HL-60 (cell line): ENCODE measurements around the gene LOXL1.

Source experiments
- GABPA ChIP-seq: IDR thresholded peaks from 2 replicates; pipeline ENCODE4 v1.6.1; 2012; ENCODE audit warnings: low read depth
- POLR2AphosphoS5 ChIP-seq: IDR thresholded peaks from 2 replicates; pipeline ENCODE4 v1.6.1; 2012; ENCODE audit warnings: low read depth
- SPI1 ChIP-seq: IDR thresholded peaks from 2 replicates; pipeline ENCODE4 v1.6.1; 2012; ENCODE audit warnings: low read depth, mild to moderate bottlenecking, borderline replicate concordance
- TF ChIP-seq, protein P1 (sequence below): IDR thresholded peaks from one replicate; pipeline ENCODE4 v1.5.1; 2011; ENCODE audit warnings: low read length, control low read depth, inconsistent platforms; ENCODE audit not compliant: insufficient read depth
- TF ChIP-seq, protein P2 (sequence below): IDR thresholded peaks from 2 replicates; pipeline ENCODE4 v1.6.1; 2012; ENCODE audit warnings: low read depth; ENCODE audit not compliant: insufficient replicate concordance

DNA sequence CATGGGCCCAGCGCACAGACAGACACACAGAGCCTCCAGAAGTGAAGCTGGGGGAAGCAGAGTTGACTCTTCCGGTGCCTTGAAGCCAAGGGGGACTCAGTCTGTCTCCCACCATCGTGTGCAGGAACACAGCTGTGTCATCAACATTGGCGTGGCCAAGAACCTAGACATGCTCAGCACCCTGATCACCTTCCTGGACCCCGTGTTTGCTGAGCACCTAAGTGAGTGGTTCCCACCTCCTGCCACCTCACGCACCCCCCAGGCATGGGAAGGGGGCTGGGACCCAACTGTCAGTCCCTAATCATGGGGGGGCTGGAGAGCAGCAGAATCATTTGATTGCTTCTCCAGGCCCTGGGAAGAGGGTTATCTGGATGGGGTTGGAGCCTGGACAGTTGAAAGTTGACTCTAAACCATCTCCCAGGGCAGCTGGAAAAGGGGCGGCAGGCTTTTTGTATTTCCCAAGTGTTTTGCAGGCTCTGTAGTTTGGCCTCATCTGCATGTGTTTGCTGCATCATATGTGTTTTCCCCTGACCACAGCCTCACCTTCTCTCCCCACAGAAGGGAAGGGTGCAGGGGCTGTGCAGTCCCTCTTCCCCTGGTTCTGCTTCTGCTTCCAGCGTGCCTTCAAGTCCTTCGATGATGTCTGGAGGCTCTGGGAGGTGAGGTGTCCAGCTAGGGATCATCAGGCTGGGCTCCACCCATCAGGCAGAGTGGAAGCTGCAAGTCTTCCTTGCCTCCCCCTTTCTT lies 40.1 kb upstream of the LOXL1 start:
- TF ChIP-seq, protein P1, sequence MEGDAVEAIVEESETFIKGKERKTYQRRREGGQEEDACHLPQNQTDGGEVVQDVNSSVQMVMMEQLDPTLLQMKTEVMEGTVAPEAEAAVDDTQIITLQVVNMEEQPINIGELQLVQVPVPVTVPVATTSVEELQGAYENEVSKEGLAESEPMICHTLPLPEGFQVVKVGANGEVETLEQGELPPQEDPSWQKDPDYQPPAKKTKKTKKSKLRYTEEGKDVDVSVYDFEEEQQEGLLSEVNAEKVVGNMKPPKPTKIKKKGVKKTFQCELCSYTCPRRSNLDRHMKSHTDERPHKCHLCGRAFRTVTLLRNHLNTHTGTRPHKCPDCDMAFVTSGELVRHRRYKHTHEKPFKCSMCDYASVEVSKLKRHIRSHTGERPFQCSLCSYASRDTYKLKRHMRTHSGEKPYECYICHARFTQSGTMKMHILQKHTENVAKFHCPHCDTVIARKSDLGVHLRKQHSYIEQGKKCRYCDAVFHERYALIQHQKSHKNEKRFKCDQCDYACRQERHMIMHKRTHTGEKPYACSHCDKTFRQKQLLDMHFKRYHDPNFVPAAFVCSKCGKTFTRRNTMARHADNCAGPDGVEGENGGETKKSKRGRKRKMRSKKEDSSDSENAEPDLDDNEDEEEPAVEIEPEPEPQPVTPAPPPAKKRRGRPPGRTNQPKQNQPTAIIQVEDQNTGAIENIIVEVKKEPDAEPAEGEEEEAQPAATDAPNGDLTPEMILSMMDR = no peak
- no peak for TF ChIP-seq POLR2AphosphoS5
- TF ChIP-seq, protein P2, sequence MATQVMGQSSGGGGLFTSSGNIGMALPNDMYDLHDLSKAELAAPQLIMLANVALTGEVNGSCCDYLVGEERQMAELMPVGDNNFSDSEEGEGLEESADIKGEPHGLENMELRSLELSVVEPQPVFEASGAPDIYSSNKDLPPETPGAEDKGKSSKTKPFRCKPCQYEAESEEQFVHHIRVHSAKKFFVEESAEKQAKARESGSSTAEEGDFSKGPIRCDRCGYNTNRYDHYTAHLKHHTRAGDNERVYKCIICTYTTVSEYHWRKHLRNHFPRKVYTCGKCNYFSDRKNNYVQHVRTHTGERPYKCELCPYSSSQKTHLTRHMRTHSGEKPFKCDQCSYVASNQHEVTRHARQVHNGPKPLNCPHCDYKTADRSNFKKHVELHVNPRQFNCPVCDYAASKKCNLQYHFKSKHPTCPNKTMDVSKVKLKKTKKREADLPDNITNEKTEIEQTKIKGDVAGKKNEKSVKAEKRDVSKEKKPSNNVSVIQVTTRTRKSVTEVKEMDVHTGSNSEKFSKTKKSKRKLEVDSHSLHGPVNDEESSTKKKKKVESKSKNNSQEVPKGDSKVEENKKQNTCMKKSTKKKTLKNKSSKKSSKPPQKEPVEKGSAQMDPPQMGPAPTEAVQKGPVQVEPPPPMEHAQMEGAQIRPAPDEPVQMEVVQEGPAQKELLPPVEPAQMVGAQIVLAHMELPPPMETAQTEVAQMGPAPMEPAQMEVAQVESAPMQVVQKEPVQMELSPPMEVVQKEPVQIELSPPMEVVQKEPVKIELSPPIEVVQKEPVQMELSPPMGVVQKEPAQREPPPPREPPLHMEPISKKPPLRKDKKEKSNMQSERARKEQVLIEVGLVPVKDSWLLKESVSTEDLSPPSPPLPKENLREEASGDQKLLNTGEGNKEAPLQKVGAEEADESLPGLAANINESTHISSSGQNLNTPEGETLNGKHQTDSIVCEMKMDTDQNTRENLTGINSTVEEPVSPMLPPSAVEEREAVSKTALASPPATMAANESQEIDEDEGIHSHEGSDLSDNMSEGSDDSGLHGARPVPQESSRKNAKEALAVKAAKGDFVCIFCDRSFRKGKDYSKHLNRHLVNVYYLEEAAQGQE = no peak
- TF ChIP-seq SPI1 = no peak
- no peak for TF ChIP-seq GABPA
